CD14-positive monocyte (primary cell): ENCODE measurements around the gene TGFB3. TPM values are rescaled to one million over a fixed set of nuclear protein-coding genes. Genes with fewer than 3 reads are reported as not detected.
"Not testable (repeated sequence)": the region's sequence is repeated elsewhere in the genome, so short reads cannot be mapped to it uniquely, and the experiment has no call there.

ENCODE experiments used
- DNase-seq, 3 donors: peaks; one replicate each; pipeline ENCODE4 v3.0.0-alpha.2; 2011 to 2022
- H2AFZ ChIP-seq: 2 replicates; pipeline ENCODE4 v1.6.0; 2012; ENCODE audit warnings: mild to moderate bottlenecking, low read depth, low read length, inconsistent platforms; ENCODE audit not compliant: insufficient read depth, poor library complexity, severe bottlenecking
- H3K27ac ChIP-seq, 2 donors: 1 replicate in 1 of 2; 2 replicates in 1 of 2; pipeline ENCODE4 v1.5.1; 2012 to 2013; ENCODE audit warnings: low read length in 2 of 2, control low read depth in 1 of 2, inconsistent platforms in 1 of 2, low read depth in 1 of 2, mild to moderate bottlenecking in 1 of 2
- H3K27me3 ChIP-seq, 2 donors: one replicate each; pipeline versions ENCODE4 v1.6.0 to v1.6.1; 2011 to 2013; ENCODE audit warnings: low read length in 2 of 2; ENCODE audit not compliant: control insufficient read depth in 2 of 2, insufficient read depth in 2 of 2
- H3K36me3 ChIP-seq, 2 donors: replicated peaks in 1 of 2; 1 replicate in 1 of 2; 2 replicates in 1 of 2; pipeline versions ENCODE4 v1.5.1 to v1.6.1; 2012 to 2013; ENCODE audit warnings: low read length in 2 of 2, control low read depth in 1 of 2, inconsistent platforms in 1 of 2, mild to moderate bottlenecking in 1 of 2; ENCODE audit not compliant: insufficient read depth in 2 of 2, control insufficient read depth in 1 of 2
- H3K4me1 ChIP-seq, 2 donors: 1 replicate in 1 of 2; 2 replicates in 1 of 2; pipeline versions ENCODE4 v1.5.1 to v1.6.1; 2012 to 2013; ENCODE audit warnings: low read length in 2 of 2, control low read depth in 1 of 2, inconsistent platforms in 1 of 2, mild to moderate bottlenecking in 1 of 2, moderate library complexity in 1 of 2; ENCODE audit not compliant: insufficient read depth in 2 of 2, control insufficient read depth in 1 of 2
- H3K4me2 ChIP-seq: replicated peaks from 2 replicates; pipeline ENCODE3; 2012; ENCODE audit warnings: low read length, moderate library complexity, mild to moderate bottlenecking; ENCODE audit not compliant: poor library complexity, severe bottlenecking; ENCODE audit errors: extremely low read depth
- H3K4me3 ChIP-seq, 3 experiments: fragments of 200-600 bp in 1 of 3; sonication (generic) in 1 of 3; replicated peaks in 1 of 3; 1 replicate in 2 of 3; 2 replicates in 1 of 3; pipeline ENCODE4 v1.5.1; 2011 to 2013; ENCODE audit warnings: low read length in 3 of 3, mild to moderate bottlenecking in 3 of 3, control low read depth in 2 of 3, low read depth in 2 of 3, inconsistent platforms in 1 of 3, moderate library complexity in 1 of 3
- H3K79me2 ChIP-seq: 2 replicates; pipeline ENCODE4 v1.6.0; 2012; ENCODE audit warnings: mild to moderate bottlenecking, control low read depth, inconsistent platforms, low read length, moderate library complexity; ENCODE audit not compliant: insufficient read depth
- H3K9ac ChIP-seq: 2 replicates; pipeline ENCODE4 v1.6.0; 2017; ENCODE audit warnings: low read length, mild to moderate bottlenecking; ENCODE audit not compliant: insufficient read depth, poor library complexity, severe bottlenecking
- H3K9me3 ChIP-seq, 2 donors: replicated peaks in 1 of 2; 1 replicate in 1 of 2; 2 replicates in 1 of 2; pipeline versions ENCODE4 v1.5.1 to v1.6.1; 2012 to 2013; ENCODE audit warnings: low read length in 2 of 2, control low read depth in 1 of 2; ENCODE audit not compliant: control insufficient read depth in 1 of 2, insufficient read depth in 1 of 2
- H4K20me1 ChIP-seq: 2 replicates; pipeline ENCODE4 v1.6.0; 2012; ENCODE audit warnings: mild to moderate bottlenecking, low read length, control low read depth, moderate library complexity; ENCODE audit not compliant: insufficient read depth
- H3K27ac Mint-ChIP-seq, 7 donors: one replicate each; pipeline ENCODE4 v1.8.0; 2020; ENCODE audit warnings: mild to moderate bottlenecking in 7 of 7, mixed read lengths in 7 of 7, moderate library complexity in 6 of 7, inconsistent platforms in 2 of 7
- H3K27me3 Mint-ChIP-seq, 3 donors: one replicate each; pipeline ENCODE4 v1.8.0; 2021 to 2022; ENCODE audit warnings: low read depth in 3 of 3, mild to moderate bottlenecking in 3 of 3, mixed read lengths in 3 of 3, moderate library complexity in 3 of 3, inconsistent platforms in 1 of 3
- H3K36me3 Mint-ChIP-seq, 2 donors: one replicate each; pipeline ENCODE4 v1.8.0; 2020; ENCODE audit warnings: mixed read lengths in 2 of 2, inconsistent platforms in 1 of 2, mild to moderate bottlenecking in 1 of 2
- H3K4me1 Mint-ChIP-seq: one replicate; pipeline ENCODE4 v1.8.0; 2020; ENCODE audit warnings: mild to moderate bottlenecking, mixed read lengths
- H3K4me3 Mint-ChIP-seq, 2 donors: one replicate each; pipeline ENCODE4 v1.8.0; 2020; ENCODE audit warnings: mild to moderate bottlenecking in 2 of 2, mixed read lengths in 2 of 2, moderate library complexity in 1 of 2
- H3K9me3 Mint-ChIP-seq, 7 donors: one replicate each; pipeline ENCODE4 v1.8.0; 2020 to 2022; ENCODE audit warnings: mixed read lengths in 7 of 7, mild to moderate bottlenecking in 6 of 7, moderate library complexity in 6 of 7, inconsistent platforms in 2 of 7
- CTCF ChIP-seq: fragments of 200-600 bp; IDR thresholded peaks from one replicate; pipeline ENCODE4 v1.8.0; 2022; ENCODE audit warnings: antibody characterized with exemption, mild to moderate bottlenecking
- WGBS: methylation state at CpG from one replicate; pipeline ENCODE4 v1.1.5; 2013; ENCODE audit warnings: missing lambda C conversion rate; ENCODE audit not compliant: insufficient coverage; 5-methylcytosine and 5-hydroxymethylcytosine counted together
- intact Hi-C, 2 donors: fragments of 100-400 bp; cut with micrococcal nuclease; formaldehyde crosslinking; loops; one replicate each; pipeline versions ENCODE4 v1.15.0 to v1.15.1; 2023
- polyA plus RNA-seq, 3 donors: library from polyadenylated mRNA; depleted of rRNA in 1 of 3; unstranded in 2 of 3; stranded (reverse) in 1 of 3; fragments of 300-500 nt in 2 of 3; fragments of >200 nt in 1 of 3; fragmentation: Illumina TruSeq in 2 of 3; gene quantifications; 1 replicate in 2 of 3; 2 replicates in 1 of 3; pipeline ENCODE4 v1.2.3, GENCODE V29; 2012 to 2021

TGFB3 gene
- polyA plus RNA-seq, 3 donors, result 0.07 to 1.8 TPM; not detected in 1

GRCh38 chr14:76011930-76012329, 30.1 kb upstream of the TGFB3 start:
- Mint-ChIP-seq H3K4me3 (no peak overlapping the region), H3K36me3 (peaks cover 0 to 9% of the 10 kb centered on the region in 2 donors), H3K9me3 (peaks cover 0 to 2% (median 0%) of the 10 kb centered on the region in 7 donors), H3K27ac (no peak overlapping the region), H3K4me1 (peaks cover 3% of the 10 kb centered on the region), H3K27me3 (peaks cover 0 to 3% (median 0%) of the 10 kb centered on the region in 3 donors)
- Histone ChIP-seq H2AFZ (no peak overlapping the region), H3K4me3 (no peak overlapping the region), H3K27ac (no peak overlapping the region), H3K9me3 (no peaks in the 10 kb centered on the region), H3K36me3 (no peaks in the 10 kb centered on the region), H4K20me1 (no peaks in the 10 kb centered on the region), H3K4me1 (no peaks in the 10 kb centered on the region), H3K79me2 (no peaks in the 10 kb centered on the region), H3K9ac (no peak overlapping the region), H3K27me3 (no peaks in the 10 kb centered on the region), H3K4me2 (no peak overlapping the region)
- TF ChIP-seq CTCF, result no peak
- DNase-seq, result no peak
- intact Hi-C loops, result no loop called here

GRCh38 chr14:76009627-76010026, 27.8 kb upstream of the TGFB3 start:
- H3K4me3 Mint-ChIP-seq, H3K4me3 ChIP-seq, H3K9me3 ChIP-seq, H3K4me1 ChIP-seq, H3K79me2 ChIP-seq, H3K27me3 ChIP-seq, H3K27ac Mint-ChIP-seq, DNase-seq, H3K9ac ChIP-seq, H3K27ac ChIP-seq, H3K9me3 Mint-ChIP-seq, H4K20me1 ChIP-seq, intact Hi-C loops, H3K4me2 ChIP-seq, H3K36me3 ChIP-seq, H2AFZ ChIP-seq, H3K27me3 Mint-ChIP-seq, H3K4me1 Mint-ChIP-seq: not testable (repeated sequence)
- 20% methylated on average over 2 of the region's 3 CpGs for WGBS
- H3K36me3 Mint-ChIP-seq, result peaks cover 10 to 13% of the 10 kb centered on the region in 2 donors
